ENCODE measurements around the gene SPSB2. TPM values are rescaled to one million over a fixed set of nuclear protein-coding genes. Genes with fewer than 3 reads are reported as not detected.

SPSB2 gene
- total RNA-seq = 7.0 and 9.5 TPM in 2 replicates

GRCh38 chr12:6873094-6874014 lies at the start of gene SPSB2:
TSS of gene SPSB2 (minus strand) at chr12:6873303. CDS start at chr12:6872901, 402 bp downstream.

GRCh38 chr12:6914246-6914946 lies 41.3 kb upstream of the SPSB2 start, which contains the start of gene ENO2:
TSS of gene ENO2 (plus strand) at chr12:6914580. CDS start at chr12:6915833, 1,253 bp downstream.

GRCh38 chr12:6904280-6905276 lies 31.5 kb upstream of the SPSB2 start, which contains the start of gene LRRC23:
TSS of gene LRRC23 (plus strand) at chr12:6904822. CDS start at chr12:6905634, 812 bp downstream.

GRCh38 chr12:6867413-6868210 lies 5.5 kb downstream of the SPSB2 start, which contains the start of gene TPI1:
TSS of gene TPI1 (plus strand) at chr12:6867531. CDS start at chr12:6867567, 36 bp downstream.

GRCh38 chr12:6851921-6852650 lies 21.0 kb downstream of the SPSB2 start, which contains the start of gene USP5:
TSS of gene USP5 (plus strand) at chr12:6852150. CDS start at chr12:6852180, 30 bp downstream.

GRCh38 chr12:6851153-6851920 lies 21.8 kb downstream of the SPSB2 start, which contains the start of gene CDCA3:
TSS of gene CDCA3 (minus strand) at chr12:6851286. CDS start at chr12:6850952, 334 bp downstream.

GRCh38 chr12:6840761-6841515 lies 32.2 kb downstream of the SPSB2 start, which contains the start of gene GNB3:
TSS of gene GNB3 (plus strand) at chr12:6840925. CDS start at chr12:6841288, 363 bp downstream.

GRCh38 chr12:6827982-6828780 lies 44.9 kb downstream of the SPSB2 start, which contains the start of gene P3H3:
TSS of gene P3H3 (plus strand) at chr12:6828407. CDS start at chr12:6828441, 34 bp downstream.

GRCh38 chr12:6821591-6822425 lies 51.3 kb downstream of the SPSB2 start, which contains the start of gene GPR162:
TSS of gene GPR162 (plus strand) at chr12:6821821. CDS start at chr12:6823899, 2,078 bp downstream.

Other genes with a start within 250 kb of the SPSB2 start
- gene LPAR5, start 237.3 kb downstream of the SPSB2 start, total RNA-seq = 0.12 TPM in 1 of 2 replicates, not detected in the other
- gene ACRBP, start 225.9 kb downstream of the SPSB2 start, total RNA-seq = 0.22 and 0.25 TPM in 2 replicates
- 20.8 and 30.4 TPM in 2 replicates for gene ING4, start 210.2 kb downstream of the SPSB2 start, total RNA-seq
- 10.1 and 10.3 TPM in 2 replicates for gene ZNF384, start 183.9 kb downstream of the SPSB2 start, total RNA-seq
- under 0.01 TPM in 1 of 2 replicates, not detected in the other for gene PIANP, start 172.5 kb downstream of the SPSB2 start, total RNA-seq
- gene COPS7A, start 149.3 kb downstream of the SPSB2 start, total RNA-seq = 76.7 and 77.9 TPM in 2 replicates
- gene MLF2, start 120.2 kb downstream of the SPSB2 start, total RNA-seq = 131 and 181 TPM in 2 replicates
- 60.1 and 63.5 TPM in 2 replicates for gene PTMS, start 106.9 kb downstream of the SPSB2 start, total RNA-seq
- under 0.01 and 0.11 TPM in 2 replicates for gene LAG3, start 100.8 kb downstream of the SPSB2 start, total RNA-seq
- gene CD4, start 83.8 kb downstream of the SPSB2 start, total RNA-seq = 0.25 TPM in 1 of 2 replicates, not detected in the other
- gene GPR162, start 51.5 kb downstream of the SPSB2 start, total RNA-seq = 5.0 and 6.0 TPM in 2 replicates
- 133 and 175 TPM in 2 replicates for gene P3H3, start 44.9 kb downstream of the SPSB2 start, total RNA-seq
- 2.9 and 3.7 TPM in 2 replicates for gene GNB3, start 32.4 kb downstream of the SPSB2 start, total RNA-seq
- 9.0 and 35.9 TPM in 2 replicates for gene CDCA3, start 22.0 kb downstream of the SPSB2 start, total RNA-seq
- gene USP5, start 21.2 kb downstream of the SPSB2 start, total RNA-seq = 94.9 and 147 TPM in 2 replicates
- 1,238 and 1,525 TPM in 2 replicates for gene TPI1, start 5.8 kb downstream of the SPSB2 start, total RNA-seq
- gene LRRC23, start 31.5 kb upstream of the SPSB2 start, total RNA-seq = 8.6 and 14.4 TPM in 2 replicates
- 29.0 and 38.4 TPM in 2 replicates for gene ENO2, start 41.3 kb upstream of the SPSB2 start, total RNA-seq
- 15.7 and 22.4 TPM in 2 replicates for gene ATN1, start 54.7 kb upstream of the SPSB2 start, total RNA-seq
- not detected in 2 replicates for gene RNU7-1, start 70.5 kb upstream of the SPSB2 start, total RNA-seq
- gene C12orf57, start 70.7 kb upstream of the SPSB2 start, total RNA-seq = 60.8 and 143 TPM in 2 replicates
- gene PTPN6, start 78.1 kb upstream of the SPSB2 start, total RNA-seq = 0.11 TPM in 1 of 2 replicates, not detected in the other
- gene PHB2, start 97.4 kb upstream of the SPSB2 start, total RNA-seq = 155 and 196 TPM in 2 replicates
- 43.5 and 72.2 TPM in 2 replicates for gene EMG1, start 97.6 kb upstream of the SPSB2 start, total RNA-seq
- gene LPCAT3, start 145.2 kb upstream of the SPSB2 start, total RNA-seq = 7.2 and 7.7 TPM in 2 replicates
- 72.8 and 248 TPM in 2 replicates for gene C1S, start 187.4 kb upstream of the SPSB2 start, total RNA-seq
- 27.1 and 114 TPM in 2 replicates for gene C1R, start 219.1 kb upstream of the SPSB2 start, total RNA-seq
- gene C1RL, start 235.9 kb upstream of the SPSB2 start, total RNA-seq = 17.4 and 30.1 TPM in 2 replicates